HG03175 (cell line): ENCODE measurements around the gene DDX17.

ENCODE experiments used
- ATAC-seq: cut with Tn5 transposase; IDR thresholded peaks from one replicate; pipeline ENCODE4 v1.9.1; 2021; ENCODE audit warnings: mild to moderate bottlenecking, moderate library complexity; ENCODE audit not compliant: unreplicated experiment

DDX17 gene

GRCh38 chr22:38451404-38451803 lies 54.7 kb downstream of the DDX17 start:
- ATAC-seq, result no peak

GRCh38 chr22:38450234-38450797 lies 55.8 kb downstream of the DDX17 start:
- no peak for ATAC-seq

GRCh38 chr22:38449776-38450175 lies 56.3 kb downstream of the DDX17 start:
- no peak for ATAC-seq

- ATAC-seq, result no peak
These were observed 57.0 kb downstream of the DDX17 start for GRCh38 chr22:38448945-38449745.

- no peak for ATAC-seq
These were observed 60.0 kb downstream of the DDX17 start for GRCh38 chr22:38446018-38446601.

- no peak for ATAC-seq
These were observed 61.3 kb downstream of the DDX17 start for GRCh38 chr22:38444783-38445182.

GRCh38 chr22:38443628-38444521 lies 62.2 kb downstream of the DDX17 start:
- no peak for ATAC-seq

GRCh38 chr22:38442967-38443627 lies 63.0 kb downstream of the DDX17 start:
- ATAC-seq, result no peak

GRCh38 chr22:38441620-38442287 lies 64.4 kb downstream of the DDX17 start:
- ATAC-seq, result no peak

- ATAC-seq, result no peak
These were observed 65.3 kb downstream of the DDX17 start for GRCh38 chr22:38440747-38441350.

GRCh38 chr22:38437416-38437815 lies 68.7 kb downstream of the DDX17 start:
- no peak for ATAC-seq

- ATAC-seq, result no peak
These were observed 69.3 kb downstream of the DDX17 start for GRCh38 chr22:38436629-38437395.

- no peak for ATAC-seq
These were observed 70.1 kb downstream of the DDX17 start for GRCh38 chr22:38435965-38436364.

GRCh38 chr22:38435010-38435409 lies 71.1 kb downstream of the DDX17 start:
- ATAC-seq, result no peak

GRCh38 chr22:38433871-38434270 lies 72.2 kb downstream of the DDX17 start:
- ATAC-seq, result no peak
